Fibroblast of mammary gland (primary cell): ENCODE data around the gene PPP2R2C.

Experiments
- DNase-seq: peaks from one replicate; pipeline ENCODE4 v3.0.0-alpha.2; 2010; ENCODE audit warnings: low read depth
- H3K4me3 ChIP-seq: 2 replicates; pipeline ENCODE4 v1.5.1; 2011; ENCODE audit warnings: low read depth, mild to moderate bottlenecking, low read length, moderate library complexity; ENCODE audit not compliant: control insufficient read depth
- CTCF ChIP-seq: conservative IDR thresholded peaks from 2 replicates; pipeline ENCODE4 v1.5.1; 2011; ENCODE audit warnings: low read depth, low read length, inconsistent platforms; ENCODE audit not compliant: control insufficient read depth, insufficient read depth

The PPP2R2C gene

GRCh38 chr4:6386091-6386490, 86.3 kb downstream of the PPP2R2C start:
- TF ChIP-seq CTCF, result no peak

GRCh38 chr4:6385288-6385687, 87.1 kb downstream of the PPP2R2C start:
- H3K4me3 ChIP-seq, result no peak overlapping the region
- DNase-seq, result no peak
- no peak for TF ChIP-seq CTCF

More at GRCh38 chr4:6386091-6386490, 86.3 kb downstream of the PPP2R2C start:
- no peak for DNase-seq
- H3K4me3 ChIP-seq, result no peak overlapping the region

- no peak for DNase-seq
- no peak overlapping the region for H3K4me3 ChIP-seq
- no peak for TF ChIP-seq CTCF
Observed at GRCh38 chr4:6384541-6384940, 87.9 kb downstream of the PPP2R2C start.

GRCh38 chr4:6383929-6384328, 88.5 kb downstream of the PPP2R2C start:
- TF ChIP-seq CTCF, result no peak
- DNase-seq, result no peak
- no peak overlapping the region for H3K4me3 ChIP-seq

GRCh38 chr4:6383009-6383404, 89.4 kb downstream of the PPP2R2C start:
- H3K4me3 ChIP-seq, result no peak overlapping the region
- no peak for TF ChIP-seq CTCF
- no peak for DNase-seq

- no peak overlapping the region for H3K4me3 ChIP-seq
- TF ChIP-seq CTCF, result no peak
- DNase-seq, result no peak
Observed at GRCh38 chr4:6381571-6382123, 90.8 kb downstream of the PPP2R2C start.

- H3K4me3 ChIP-seq, result no peak overlapping the region
- no peak for DNase-seq
- TF ChIP-seq CTCF, result no peak
Observed at GRCh38 chr4:6380746-6381410, 91.5 kb downstream of the PPP2R2C start.
